Parathyroid adenoma (tissue), 2 donors: ENCODE results near the gene IL32.
A peak's percentile ranks its signal among the peaks of the same experiment; 100 is the strongest.

Source experiments
- H2AFZ ChIP-seq: fragments of 300-600 bp; sonication (generic); one replicate; pipeline ENCODE4 v1.7.0; 2017; ENCODE audit warnings: antibody characterized with exemption, mild to moderate bottlenecking
- H3K27ac ChIP-seq: fragments of 300-600 bp; sonication (generic); one replicate; pipeline ENCODE4 v1.7.0; 2017
- H3K27me3 ChIP-seq: fragments of 300-600 bp; sonication (generic); one replicate; pipeline ENCODE4 v1.7.0; 2017; ENCODE audit warnings: low read length; ENCODE audit not compliant: control insufficient read depth, insufficient read depth
- H3K36me3 ChIP-seq: fragments of 300-600 bp; sonication (generic); one replicate; pipeline ENCODE4 v1.7.0; 2017; ENCODE audit warnings: low read length; ENCODE audit not compliant: control insufficient read depth, insufficient read depth
- H3K4me1 ChIP-seq: fragments of 300-600 bp; sonication (generic); one replicate; pipeline ENCODE4 v1.7.0; 2017; ENCODE audit warnings: control low read depth
- H3K4me2 ChIP-seq: fragments of 300-600 bp; sonication (generic); one replicate; pipeline ENCODE4 v1.7.0; 2017; ENCODE audit warnings: low read length
- H3K4me3 ChIP-seq: fragments of 300-600 bp; sonication (generic); one replicate; pipeline ENCODE4 v1.7.0; 2017; ENCODE audit warnings: low read depth, low read length
- H3K79me2 ChIP-seq: fragments of 300-600 bp; sonication (generic); one replicate; pipeline ENCODE4 v1.7.0; 2017; ENCODE audit warnings: control low read depth
- H3K9ac ChIP-seq: fragments of 300-600 bp; sonication (generic); one replicate; pipeline ENCODE4 v1.7.0; 2017; ENCODE audit warnings: mild to moderate bottlenecking
- H3K9me3 ChIP-seq: fragments of 300-600 bp; sonication (generic); one replicate; pipeline ENCODE4 v1.7.0; 2017; ENCODE audit warnings: low read length; ENCODE audit not compliant: control insufficient read depth
- CTCF ChIP-seq: fragments of 300-600 bp; sonication (generic); IDR thresholded peaks from one replicate; pipeline ENCODE4 v1.7.0; 2017; ENCODE audit warnings: antibody characterized with exemption, mild to moderate bottlenecking
- donor health status: primary hyperparathyroidism.

IL32 gene

GRCh38 chr16:3019594-3020246 is 45.7 kb upstream of the IL32 start:
- H3K27me3 ChIP-seq, result no peaks in the 10 kb centered on the region
- H3K27ac ChIP-seq, result peak overlapping the region; percentile 13
- peak overlapping the region; percentile 83 for H2AFZ ChIP-seq
- no peaks in the 10 kb centered on the region for H3K79me2 ChIP-seq
- no peaks in the 10 kb centered on the region for H3K9me3 ChIP-seq
- H3K4me1 ChIP-seq, result peaks cover 18% of the 10 kb centered on the region
- H3K36me3 ChIP-seq, result no peaks in the 10 kb centered on the region
- H3K9ac ChIP-seq, result no peak overlapping the region
- peak overlapping the region; percentile 94 for H3K4me2 ChIP-seq
- peak overlapping the region; percentile 47 for H3K4me3 ChIP-seq
- TF ChIP-seq CTCF, result no peak

- Histone ChIP-seq H3K36me3 (no peaks in the 10 kb centered on the region), H2AFZ (peak within 1 kb of the TSS; percentile 83), H3K9ac (peak within 1 kb of the TSS; percentile 43), H3K79me2 (no peaks in the 10 kb centered on the region), H3K4me1 (peaks cover 18% of the 10 kb centered on the region), H3K4me2 (peak within 1 kb of the TSS; percentile 99), H3K27me3 (no peaks in the 10 kb centered on the region), H3K27ac (peak within 1 kb of the TSS; percentile 97), H3K4me3 (peak within 1 kb of the TSS; percentile 73), H3K9me3 (no peaks in the 10 kb centered on the region)
- TF ChIP-seq CTCF, result no peak
Observed at GRCh38 chr16:3020247-3020603, 45.2 kb upstream of the IL32 start, which contains the start of gene TNFRSF12A. TNFRSF12A (plus strand) TSS chr16:3020368; CDS start chr16:3020398, 30 bp downstream.

GRCh38 chr16:3020604-3021448 is 44.6 kb upstream of the IL32 start:
- peak overlapping the region; percentile 43 for H3K9ac ChIP-seq
- H3K27ac ChIP-seq, result peak overlapping the region; percentile 97
- TF ChIP-seq CTCF, result no peak
- no peaks in the 10 kb centered on the region for H3K79me2 ChIP-seq
- no peaks in the 10 kb centered on the region for H3K9me3 ChIP-seq
- no peaks in the 10 kb centered on the region for H3K27me3 ChIP-seq
- H3K4me3 ChIP-seq, result peak overlapping the region; percentile 73
- peak overlapping the region; percentile 99 for H3K4me2 ChIP-seq
- no peaks in the 10 kb centered on the region for H3K36me3 ChIP-seq
- peak overlapping the region; percentile 81 for H2AFZ ChIP-seq
- H3K4me1 ChIP-seq, result peaks cover 18% of the 10 kb centered on the region

GRCh38 chr16:3021449-3022207 is 43.8 kb upstream of the IL32 start:
- TF ChIP-seq CTCF, result peak; percentile 41
- peaks cover 18% of the 10 kb centered on the region for H3K4me1 ChIP-seq
- H3K27me3 ChIP-seq, result no peaks in the 10 kb centered on the region
- peak overlapping the region; percentile 97 for H3K27ac ChIP-seq
- H3K79me2 ChIP-seq, result no peaks in the 10 kb centered on the region
- peak overlapping the region; percentile 81 for H2AFZ ChIP-seq
- H3K4me2 ChIP-seq, result peak overlapping the region; percentile 99
- H3K9me3 ChIP-seq, result no peaks in the 10 kb centered on the region
- no peaks in the 10 kb centered on the region for H3K36me3 ChIP-seq
- H3K9ac ChIP-seq, result no peak overlapping the region
- H3K4me3 ChIP-seq, result peak overlapping the region; percentile 73
